ENCODE measurements around the gene MLLT10.

GRCh38 chr10:21510241-21511094 lies 23.6 kb upstream of the MLLT10 start:
- TF ChIP-seq, protein P1, sequence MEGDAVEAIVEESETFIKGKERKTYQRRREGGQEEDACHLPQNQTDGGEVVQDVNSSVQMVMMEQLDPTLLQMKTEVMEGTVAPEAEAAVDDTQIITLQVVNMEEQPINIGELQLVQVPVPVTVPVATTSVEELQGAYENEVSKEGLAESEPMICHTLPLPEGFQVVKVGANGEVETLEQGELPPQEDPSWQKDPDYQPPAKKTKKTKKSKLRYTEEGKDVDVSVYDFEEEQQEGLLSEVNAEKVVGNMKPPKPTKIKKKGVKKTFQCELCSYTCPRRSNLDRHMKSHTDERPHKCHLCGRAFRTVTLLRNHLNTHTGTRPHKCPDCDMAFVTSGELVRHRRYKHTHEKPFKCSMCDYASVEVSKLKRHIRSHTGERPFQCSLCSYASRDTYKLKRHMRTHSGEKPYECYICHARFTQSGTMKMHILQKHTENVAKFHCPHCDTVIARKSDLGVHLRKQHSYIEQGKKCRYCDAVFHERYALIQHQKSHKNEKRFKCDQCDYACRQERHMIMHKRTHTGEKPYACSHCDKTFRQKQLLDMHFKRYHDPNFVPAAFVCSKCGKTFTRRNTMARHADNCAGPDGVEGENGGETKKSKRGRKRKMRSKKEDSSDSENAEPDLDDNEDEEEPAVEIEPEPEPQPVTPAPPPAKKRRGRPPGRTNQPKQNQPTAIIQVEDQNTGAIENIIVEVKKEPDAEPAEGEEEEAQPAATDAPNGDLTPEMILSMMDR (IDR thresholded peaks at IDR 0.05) = no peak
- no peak for TF ChIP-seq POLR2A (IDR thresholded peaks at IDR 0.05)
